ENCODE results near the gene INAVA.

DNA sequence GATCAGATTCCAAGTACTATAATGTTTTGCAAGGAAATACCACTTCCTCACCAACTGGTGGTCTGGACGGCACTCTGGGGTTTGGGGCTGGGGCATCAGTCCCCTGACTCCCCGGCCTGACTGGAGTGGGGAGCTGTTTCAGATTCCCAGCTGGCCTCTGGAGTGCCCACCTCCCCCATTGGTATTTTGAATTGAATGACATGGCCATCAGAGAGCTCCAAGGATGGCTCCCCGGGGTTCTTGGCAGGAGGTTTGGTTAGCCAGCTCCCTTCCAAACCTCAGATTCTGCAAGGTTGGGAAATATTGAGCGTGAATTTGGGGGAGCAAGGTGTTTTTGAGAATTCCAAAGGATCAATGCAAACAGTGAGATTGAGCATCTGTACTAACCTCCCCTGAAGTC is 2.2 kb upstream of the INAVA start:
- TF ChIP-seq POLR2A (IDR thresholded peaks at IDR 0.05; ENCODE audit: low read length) = no peak
- TF ChIP-seq GATA1 (IDR thresholded peaks at IDR 0.05; ENCODE audit: low read depth, low read length) = no peak

Measured in erythroblast (primary cell).